Activated B cell treated with CpG ODN at 0.5 μM for 24 hours (primary cell): ENCODE results near the gene STK10. TPM values are rescaled to one million over a fixed set of nuclear protein-coding genes. Genes with fewer than 3 reads are reported as not detected.

Source experiments
- ATAC-seq: fragments of 200-7000 bp; cut with Tn5 transposase; one replicate; pipeline ENCODE4 v1.10.0; 2021; ENCODE audit warnings: low read depth, mild to moderate bottlenecking, moderate library complexity
- CTCF ChIA-PET: fragments of 350-600 bp; sonication (Branson Sonifier 250); formaldehyde crosslinking; loops from one replicate; lab custom pipeline; 2021; ENCODE audit warnings: antibody characterized with exemption; lab: Charles Lee
- POLR2A ChIA-PET: fragments of 350-600 bp; sonication (Branson Sonifier 250); formaldehyde crosslinking; loops from one replicate; lab custom pipeline; 2021; ENCODE audit warnings: antibody characterized with exemption; lab: Charles Lee
- DNase-seq: peaks from one replicate; pipeline ENCODE4 v3.0.0; 2022
- H3K27ac Mint-ChIP-seq: one replicate; pipeline ENCODE4 v1.8.0; 2020; ENCODE audit warnings: mixed read lengths
- H3K27me3 Mint-ChIP-seq: one replicate; pipeline ENCODE4 v1.8.0; 2021; ENCODE audit warnings: mixed read lengths
- H3K36me3 Mint-ChIP-seq: one replicate; pipeline ENCODE4 v1.8.0; 2021; ENCODE audit warnings: low read depth, mixed read lengths
- H3K4me1 Mint-ChIP-seq: one replicate; pipeline ENCODE4 v1.8.0; 2021; ENCODE audit warnings: mixed read lengths
- H3K4me3 Mint-ChIP-seq: one replicate; pipeline ENCODE4 v1.8.0; 2020; ENCODE audit warnings: mild to moderate bottlenecking, mixed read lengths
- H3K9me3 Mint-ChIP-seq: one replicate; pipeline ENCODE4 v1.8.0; 2020; ENCODE audit warnings: mixed read lengths
- intact Hi-C: fragments of 100-400 bp; cut with micrococcal nuclease; formaldehyde crosslinking; loops from one replicate; pipeline ENCODE4 v1.15.1; 2024
- total RNA-seq: library from RNA; stranded (reverse); gene quantifications from 2 replicates; pipeline ENCODE4 v1.2.3, GENCODE V29; 2022
- TF ChIP-seq, protein P1 (sequence below): fragments of 200-600 bp; IDR thresholded peaks from one replicate; pipeline ENCODE4 v1.8.0; 2022; ENCODE audit warnings: antibody characterized with exemption, mild to moderate bottlenecking

Gene STK10
- total RNA-seq, 1 donor from 2014 or later: 276 TPM

DNA sequence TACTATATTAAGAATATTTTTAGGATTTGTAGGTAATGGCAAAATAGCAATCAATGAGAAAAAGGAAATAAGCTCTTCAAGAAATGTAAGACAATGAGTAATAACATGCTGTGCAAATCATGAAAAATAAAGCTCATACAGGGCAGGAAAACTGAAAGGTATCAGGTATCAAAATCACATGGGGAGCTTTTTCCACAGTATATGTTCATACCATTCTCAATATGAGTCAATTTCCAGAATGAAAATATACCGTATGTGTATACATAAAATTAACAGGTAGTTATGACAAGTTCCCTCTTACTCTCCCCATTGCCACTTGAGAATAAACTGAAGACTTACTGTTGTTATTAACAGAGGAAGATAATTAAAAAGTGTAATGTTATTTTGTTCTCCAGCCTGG is 41.9 kb upstream of the STK10 start:
- Mint-ChIP-seq H3K4me1 (peaks cover 2% of the 10 kb centered on the region), H3K27me3 (no peaks in the 10 kb centered on the region), H3K36me3 (peaks cover 48% of the 10 kb centered on the region), H3K4me3 (no peak overlapping the region), H3K9me3 (no peaks in the 10 kb centered on the region), H3K27ac (no peak overlapping the region)
- no peak for ATAC-seq
- CTCF ChIA-PET: no interaction called here
- POLR2A ChIA-PET: no interaction called here
- intact Hi-C loops: loop anchor here (5.0 kb wide), 1 partner anchor 52 kb away; the partner anchor contains the start of gene UBTD2
- no peak for DNase-seq
- TF ChIP-seq, protein P1, sequence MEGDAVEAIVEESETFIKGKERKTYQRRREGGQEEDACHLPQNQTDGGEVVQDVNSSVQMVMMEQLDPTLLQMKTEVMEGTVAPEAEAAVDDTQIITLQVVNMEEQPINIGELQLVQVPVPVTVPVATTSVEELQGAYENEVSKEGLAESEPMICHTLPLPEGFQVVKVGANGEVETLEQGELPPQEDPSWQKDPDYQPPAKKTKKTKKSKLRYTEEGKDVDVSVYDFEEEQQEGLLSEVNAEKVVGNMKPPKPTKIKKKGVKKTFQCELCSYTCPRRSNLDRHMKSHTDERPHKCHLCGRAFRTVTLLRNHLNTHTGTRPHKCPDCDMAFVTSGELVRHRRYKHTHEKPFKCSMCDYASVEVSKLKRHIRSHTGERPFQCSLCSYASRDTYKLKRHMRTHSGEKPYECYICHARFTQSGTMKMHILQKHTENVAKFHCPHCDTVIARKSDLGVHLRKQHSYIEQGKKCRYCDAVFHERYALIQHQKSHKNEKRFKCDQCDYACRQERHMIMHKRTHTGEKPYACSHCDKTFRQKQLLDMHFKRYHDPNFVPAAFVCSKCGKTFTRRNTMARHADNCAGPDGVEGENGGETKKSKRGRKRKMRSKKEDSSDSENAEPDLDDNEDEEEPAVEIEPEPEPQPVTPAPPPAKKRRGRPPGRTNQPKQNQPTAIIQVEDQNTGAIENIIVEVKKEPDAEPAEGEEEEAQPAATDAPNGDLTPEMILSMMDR: no peak

GRCh38 chr5:172224996-172225395 is 37.0 kb upstream of the STK10 start:
- ATAC-seq (no peak), DNase-seq (no peak)
- TF ChIP-seq, protein P1: no peak
- peaks cover 12% of the 10 kb centered on the region for H3K4me1 Mint-ChIP-seq
- intact Hi-C loops: no loop called here
- H3K27ac Mint-ChIP-seq: no peak overlapping the region
- H3K27me3 Mint-ChIP-seq: no peaks in the 10 kb centered on the region
- CTCF ChIA-PET: no interaction called here
- H3K9me3 Mint-ChIP-seq: peaks cover under 1% of the 10 kb centered on the region
- peaks cover 37% of the 10 kb centered on the region for H3K36me3 Mint-ChIP-seq
- H3K4me3 Mint-ChIP-seq: no peak overlapping the region
- POLR2A ChIA-PET: no interaction called here

GRCh38 chr5:172223901-172224873 is 36.2 kb upstream of the STK10 start:
- ChIA-PET POLR2A (interaction anchor here (0.7 kb wide), 1 partner anchor 50 kb away, joined by 6 read pairs; no protein-coding TSS in a partner anchor), CTCF (no interaction called here)
- H3K4me1 Mint-ChIP-seq: peaks cover 12% of the 10 kb centered on the region
- no peak for DNase-seq
- peak; percentile 45 for ATAC-seq
- peaks cover 41% of the 10 kb centered on the region for H3K36me3 Mint-ChIP-seq
- TF ChIP-seq, protein P1: no peak
- peak overlapping the region; percentile 46 for H3K27ac Mint-ChIP-seq
- intact Hi-C loops: no loop called here
- H3K4me3 Mint-ChIP-seq: peak overlapping the region; percentile 2
- peaks cover 8% of the 10 kb centered on the region for H3K9me3 Mint-ChIP-seq
- no peaks in the 10 kb centered on the region for H3K27me3 Mint-ChIP-seq

GRCh38 chr5:172219296-172219695 is 31.3 kb upstream of the STK10 start:
- TF ChIP-seq, protein P1: no peak
- peaks cover 8% of the 10 kb centered on the region for H3K4me1 Mint-ChIP-seq
- intact Hi-C loops: no loop called here
- no peaks in the 10 kb centered on the region for H3K27me3 Mint-ChIP-seq
- H3K4me3 Mint-ChIP-seq: no peak overlapping the region
- H3K36me3 Mint-ChIP-seq: peaks cover 62% of the 10 kb centered on the region
- CTCF ChIA-PET: no interaction called here
- no peak overlapping the region for H3K27ac Mint-ChIP-seq
- peaks cover 9% of the 10 kb centered on the region for H3K9me3 Mint-ChIP-seq
- no peak for DNase-seq
- POLR2A ChIA-PET: no interaction called here
- ATAC-seq: no peak

GRCh38 chr5:172216345-172216744 is 28.3 kb upstream of the STK10 start:
- no peaks in the 10 kb centered on the region for H3K27me3 Mint-ChIP-seq
- CTCF ChIA-PET: no interaction called here
- H3K27ac Mint-ChIP-seq: no peak overlapping the region
- H3K9me3 Mint-ChIP-seq: peaks cover 9% of the 10 kb centered on the region
- intact Hi-C loops: no loop called here
- H3K4me3 Mint-ChIP-seq: no peak overlapping the region
- peaks cover 67% of the 10 kb centered on the region for H3K36me3 Mint-ChIP-seq
- DNase-seq (no peak), ATAC-seq (no peak)
- H3K4me1 Mint-ChIP-seq: no peaks in the 10 kb centered on the region
- POLR2A ChIA-PET: no interaction called here
- TF ChIP-seq, protein P1: no peak
